Measurements from ENCODE around the gene TNFAIP8.

GRCh38 chr5:119379096-119379495 lies 23.3 kb downstream of the TNFAIP8 start:
- TF ChIP-seq, protein P1, sequence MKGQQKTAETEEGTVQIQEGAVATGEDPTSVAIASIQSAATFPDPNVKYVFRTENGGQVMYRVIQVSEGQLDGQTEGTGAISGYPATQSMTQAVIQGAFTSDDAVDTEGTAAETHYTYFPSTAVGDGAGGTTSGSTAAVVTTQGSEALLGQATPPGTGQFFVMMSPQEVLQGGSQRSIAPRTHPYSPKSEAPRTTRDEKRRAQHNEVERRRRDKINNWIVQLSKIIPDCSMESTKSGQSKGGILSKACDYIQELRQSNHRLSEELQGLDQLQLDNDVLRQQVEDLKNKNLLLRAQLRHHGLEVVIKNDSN (CRISPR knock-in tag; IDR thresholded peaks at IDR 0.05): no peak
- TF ChIP-seq MAX (CRISPR knock-in tag; IDR thresholded peaks at IDR 0.05) (no peak), CTCF (IDR thresholded peaks at IDR 0.05) (no peak), JUN (CRISPR knock-in tag; IDR thresholded peaks at IDR 0.05) (no peak), ZNF263 (CRISPR knock-in tag; IDR thresholded peaks at IDR 0.05; ENCODE audit: low read depth) (no peak), FOXP4 (CRISPR knock-in tag; IDR thresholded peaks at IDR 0.05) (no peak)
- TF ChIP-seq, protein P2, sequence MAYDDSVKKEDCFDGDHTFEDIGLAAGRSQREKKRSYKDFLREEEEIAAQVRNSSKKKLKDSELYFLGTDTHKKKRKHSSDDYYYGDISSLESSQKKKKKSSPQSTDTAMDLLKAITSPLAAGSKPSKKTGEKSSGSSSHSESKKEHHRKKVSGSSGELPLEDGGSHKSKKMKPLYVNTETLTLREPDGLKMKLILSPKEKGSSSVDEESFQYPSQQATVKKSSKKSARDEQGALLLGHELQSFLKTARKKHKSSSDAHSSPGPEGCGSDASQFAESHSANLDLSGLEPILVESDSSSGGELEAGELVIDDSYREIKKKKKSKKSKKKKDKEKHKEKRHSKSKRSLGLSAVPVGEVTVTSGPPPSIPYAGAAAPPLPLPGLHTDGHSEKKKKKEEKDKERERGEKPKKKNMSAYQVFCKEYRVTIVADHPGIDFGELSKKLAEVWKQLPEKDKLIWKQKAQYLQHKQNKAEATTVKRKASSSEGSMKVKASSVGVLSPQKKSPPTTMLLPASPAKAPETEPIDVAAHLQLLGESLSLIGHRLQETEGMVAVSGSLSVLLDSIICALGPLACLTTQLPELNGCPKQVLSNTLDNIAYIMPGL (CRISPR knock-in tag; IDR thresholded peaks at IDR 0.05): no peak
- TF ChIP-seq, protein P3, sequence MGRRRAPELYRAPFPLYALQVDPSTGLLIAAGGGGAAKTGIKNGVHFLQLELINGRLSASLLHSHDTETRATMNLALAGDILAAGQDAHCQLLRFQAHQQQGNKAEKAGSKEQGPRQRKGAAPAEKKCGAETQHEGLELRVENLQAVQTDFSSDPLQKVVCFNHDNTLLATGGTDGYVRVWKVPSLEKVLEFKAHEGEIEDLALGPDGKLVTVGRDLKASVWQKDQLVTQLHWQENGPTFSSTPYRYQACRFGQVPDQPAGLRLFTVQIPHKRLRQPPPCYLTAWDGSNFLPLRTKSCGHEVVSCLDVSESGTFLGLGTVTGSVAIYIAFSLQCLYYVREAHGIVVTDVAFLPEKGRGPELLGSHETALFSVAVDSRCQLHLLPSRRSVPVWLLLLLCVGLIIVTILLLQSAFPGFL (CRISPR knock-in tag; IDR thresholded peaks at IDR 0.05; ENCODE audit: borderline replicate concordance): no peak
- TF ChIP-seq, protein P4, sequence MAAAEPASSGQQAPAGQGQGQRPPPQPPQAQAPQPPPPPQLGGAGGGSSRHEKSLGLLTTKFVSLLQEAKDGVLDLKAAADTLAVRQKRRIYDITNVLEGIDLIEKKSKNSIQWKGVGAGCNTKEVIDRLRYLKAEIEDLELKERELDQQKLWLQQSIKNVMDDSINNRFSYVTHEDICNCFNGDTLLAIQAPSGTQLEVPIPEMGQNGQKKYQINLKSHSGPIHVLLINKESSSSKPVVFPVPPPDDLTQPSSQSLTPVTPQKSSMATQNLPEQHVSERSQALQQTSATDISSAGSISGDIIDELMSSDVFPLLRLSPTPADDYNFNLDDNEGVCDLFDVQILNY (CRISPR knock-in tag; IDR thresholded peaks at IDR 0.05): no peak
- TF ChIP-seq, protein P5, sequence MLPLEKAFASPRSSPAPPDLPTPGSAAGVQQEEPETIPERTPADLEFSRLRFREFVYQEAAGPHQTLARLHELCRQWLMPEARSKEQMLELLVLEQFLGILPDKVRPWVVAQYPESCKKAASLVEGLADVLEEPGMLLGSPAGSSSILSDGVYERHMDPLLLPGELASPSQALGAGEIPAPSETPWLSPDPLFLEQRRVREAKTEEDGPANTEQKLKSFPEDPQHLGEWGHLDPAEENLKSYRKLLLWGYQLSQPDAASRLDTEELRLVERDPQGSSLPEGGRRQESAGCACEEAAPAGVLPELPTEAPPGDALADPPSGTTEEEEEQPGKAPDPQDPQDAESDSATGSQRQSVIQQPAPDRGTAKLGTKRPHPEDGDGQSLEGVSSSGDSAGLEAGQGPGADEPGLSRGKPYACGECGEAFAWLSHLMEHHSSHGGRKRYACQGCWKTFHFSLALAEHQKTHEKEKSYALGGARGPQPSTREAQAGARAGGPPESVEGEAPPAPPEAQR (CRISPR knock-in tag; IDR thresholded peaks at IDR 0.05): no peak
- TF ChIP-seq, protein P6, sequence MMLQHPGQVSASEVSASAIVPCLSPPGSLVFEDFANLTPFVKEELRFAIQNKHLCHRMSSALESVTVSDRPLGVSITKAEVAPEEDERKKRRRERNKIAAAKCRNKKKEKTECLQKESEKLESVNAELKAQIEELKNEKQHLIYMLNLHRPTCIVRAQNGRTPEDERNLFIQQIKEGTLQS (CRISPR knock-in tag; conservative IDR thresholded peaks at IDR 0.05): no peak

Data from WTC11 (cell line).